Common myeloid progenitor, CD34-positive (primary cell): Measurements from ENCODE around the gene ITSN2.

Experiments
- CTCF ChIA-PET: fragments of 350-600 bp; sonication (Branson Sonifier 250); formaldehyde crosslinking; loops from one replicate; lab custom pipeline; 2021; ENCODE audit warnings: antibody characterized with exemption; lab: Charles Lee
- POLR2A ChIA-PET: fragments of 350-600 bp; sonication (Branson Sonifier 250); formaldehyde crosslinking; loops from one replicate; lab custom pipeline; 2021; ENCODE audit warnings: antibody characterized with exemption; lab: Charles Lee
- DNase-seq, 3 donors: peaks; one replicate each; pipeline versions ENCODE4 v3.0.0 to v3.0.0-alpha.2; 2013
- H3K27ac ChIP-seq, 2 experiments: 1 replicate in 1 of 2; 2 replicates in 1 of 2; pipeline ENCODE4 v1.7.0; 2013; ENCODE audit warnings: inconsistent platforms in 2 of 2, low read length in 2 of 2, mild to moderate bottlenecking in 2 of 2, low read depth in 1 of 2, moderate library complexity in 1 of 2; ENCODE audit not compliant: severe bottlenecking in 2 of 2, insufficient read depth in 1 of 2, poor library complexity in 1 of 2
- H3K27me3 ChIP-seq, 5 experiments: replicated peaks in 2 of 5; 1 replicate in 3 of 5; 2 replicates in 2 of 5; pipeline versions ENCODE4 v1.6.1 to v1.7.0; 2013; ENCODE audit warnings: low read length in 4 of 5, mild to moderate bottlenecking in 2 of 5, moderate library complexity in 2 of 5, inconsistent platforms in 1 of 5; ENCODE audit not compliant: insufficient read depth in 5 of 5, control insufficient read depth in 4 of 5
- H3K36me3 ChIP-seq, 4 experiments: 1 replicate in 2 of 4; 2 replicates in 2 of 4; pipeline versions ENCODE4 v1.6.1 to v1.7.0; 2013; ENCODE audit warnings: low read length in 3 of 4, control low read depth in 1 of 4, mild to moderate bottlenecking in 1 of 4; ENCODE audit not compliant: control insufficient read depth in 4 of 4, insufficient read depth in 4 of 4
- H3K4me1 ChIP-seq, 4 experiments: 1 replicate in 3 of 4; 2 replicates in 1 of 4; pipeline versions ENCODE4 v1.6.1 to v1.7.1; 2013; ENCODE audit warnings: low read length in 3 of 4, mild to moderate bottlenecking in 3 of 4, control low read depth in 1 of 4, inconsistent platforms in 1 of 4, moderate library complexity in 1 of 4; ENCODE audit not compliant: control insufficient read depth in 4 of 4, insufficient read depth in 4 of 4; ENCODE audit errors: control extremely low read depth in 1 of 4
- H3K4me3 ChIP-seq, 7 experiments: 1 replicate in 4 of 7; 2 replicates in 3 of 7; pipeline versions ENCODE4 v1.5.1 to v1.7.0; 2013; ENCODE audit warnings: mild to moderate bottlenecking in 7 of 7, low read length in 6 of 7, moderate library complexity in 6 of 7, inconsistent platforms in 2 of 7, low read depth in 2 of 7, control low read depth in 1 of 7; ENCODE audit not compliant: insufficient read depth in 4 of 7, control insufficient read depth in 1 of 7; ENCODE audit errors: extremely low read depth in 1 of 7
- H3K9me3 ChIP-seq, 5 experiments: 1 replicate in 4 of 5; 2 replicates in 1 of 5; pipeline versions ENCODE4 v1.6.1 to v1.7.1; 2013; ENCODE audit warnings: low read length in 4 of 5, mild to moderate bottlenecking in 2 of 5, inconsistent platforms in 1 of 5, low read depth in 1 of 5, moderate library complexity in 1 of 5; ENCODE audit not compliant: control insufficient read depth in 4 of 5, insufficient read depth in 2 of 5; ENCODE audit errors: control extremely low read depth in 1 of 5
- WGBS: methylation state at CpG from one replicate; pipeline ENCODE4 v1.1.5; 2013; ENCODE audit not compliant: insufficient coverage; 5-methylcytosine and 5-hydroxymethylcytosine counted together

Gene ITSN2

DNA sequence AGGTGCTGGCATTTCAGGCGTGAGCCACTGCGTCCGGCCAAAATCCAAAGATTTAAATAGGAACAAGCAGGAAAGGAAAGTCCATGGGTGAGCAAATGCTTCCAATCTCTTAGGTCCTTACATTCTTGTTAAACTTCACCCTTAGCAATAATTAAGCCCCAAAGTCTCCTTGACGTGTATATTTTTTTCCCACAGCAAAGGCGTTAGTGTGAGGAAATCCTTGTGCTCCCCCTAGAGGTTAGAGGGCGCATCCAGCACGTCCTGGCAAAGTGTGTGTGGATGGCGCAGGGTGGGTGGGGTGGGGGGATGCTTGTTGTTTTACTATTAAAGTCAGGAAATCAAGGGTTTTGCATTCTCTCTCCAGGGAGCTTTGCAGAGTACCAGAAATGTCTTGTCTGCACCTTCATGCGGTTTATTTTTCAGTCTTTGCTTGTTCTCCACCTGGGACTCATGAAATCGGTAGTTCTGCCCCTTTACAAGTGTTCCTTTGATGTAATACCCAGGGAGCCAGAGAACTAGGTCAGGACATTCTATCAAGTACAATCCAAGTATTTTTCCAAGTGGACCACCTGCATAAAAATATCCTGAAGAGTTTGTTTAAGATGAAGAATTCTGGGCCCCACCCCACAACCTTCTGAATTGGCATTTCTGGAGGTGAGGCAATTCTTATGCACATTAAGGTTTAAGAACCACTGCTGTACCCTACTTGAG is 22.2 kb upstream of the ITSN2 start:
- ChIA-PET POLR2A (no interaction called here), CTCF (interaction anchor here (1.4 to 1.6 kb wide), 2 partner anchors 73 to 84 kb away, joined by 3 to 4 read pairs; no protein-coding TSS in a partner anchor)
- WGBS = 57% methylated on average over 7 of the region's 10 CpGs
- no peaks in the 10 kb centered on the region for H3K9me3 ChIP-seq
- peak; percentile 69 to 85 (median 82) for DNase-seq
- H3K27me3 ChIP-seq = no peaks in the 10 kb centered on the region
- no peak overlapping the region for H3K27ac ChIP-seq
- no peaks in the 10 kb centered on the region for H3K36me3 ChIP-seq
- no peaks in the 10 kb centered on the region for H3K4me1 ChIP-seq
- no peak overlapping the region for H3K4me3 ChIP-seq

GRCh38 chr2:24380820-24381219 is 20.5 kb upstream of the ITSN2 start:
- CTCF ChIA-PET = interaction anchor here (1.4 kb wide), 1 partner anchor 82 kb away, joined by 3 read pairs; no protein-coding TSS in a partner anchor

GRCh38 chr2:24375349-24376087 is 15.2 kb upstream of the ITSN2 start:
- DNase-seq = no peak
- Histone ChIP-seq H3K4me1 (no peaks in the 10 kb centered on the region), H3K27me3 (no peaks in the 10 kb centered on the region), H3K27ac (no peak overlapping the region), H3K9me3 (no peaks in the 10 kb centered on the region), H3K4me3 (no peak overlapping the region), H3K36me3 (no peaks in the 10 kb centered on the region)
- 75% methylated on average over 4 of the region's 8 CpGs for WGBS
- POLR2A ChIA-PET = no interaction called here
- CTCF ChIA-PET = no interaction called here

More at GRCh38 chr2:24380820-24381219, 20.5 kb upstream of the ITSN2 start:
- Histone ChIP-seq H3K9me3 (no peaks in the 10 kb centered on the region), H3K36me3 (no peaks in the 10 kb centered on the region), H3K27me3 (no peaks in the 10 kb centered on the region), H3K4me1 (no peaks in the 10 kb centered on the region), H3K27ac (no peak overlapping the region), H3K4me3 (no peak overlapping the region)
- POLR2A ChIA-PET = no interaction called here
- WGBS = 100% methylated on average over 2 of the region's 2 CpGs
- DNase-seq = no peak

GRCh38 chr2:24374301-24374700 is 14.0 kb upstream of the ITSN2 start:
- no peaks in the 10 kb centered on the region for H3K36me3 ChIP-seq
- H3K4me1 ChIP-seq = no peaks in the 10 kb centered on the region
- ChIA-PET POLR2A (no interaction called here), CTCF (interaction anchor here (1.2 kb wide), 1 partner anchor 14 kb away, joined by 4 read pairs; the partner anchor contains the start of gene ITSN2)
- no peaks in the 10 kb centered on the region for H3K9me3 ChIP-seq
- H3K27me3 ChIP-seq = no peaks in the 10 kb centered on the region
- no peak for DNase-seq
- H3K4me3 ChIP-seq = no peak overlapping the region
- 63% methylated on average over 3 of the region's 4 CpGs for WGBS
- no peak overlapping the region for H3K27ac ChIP-seq

DNA sequence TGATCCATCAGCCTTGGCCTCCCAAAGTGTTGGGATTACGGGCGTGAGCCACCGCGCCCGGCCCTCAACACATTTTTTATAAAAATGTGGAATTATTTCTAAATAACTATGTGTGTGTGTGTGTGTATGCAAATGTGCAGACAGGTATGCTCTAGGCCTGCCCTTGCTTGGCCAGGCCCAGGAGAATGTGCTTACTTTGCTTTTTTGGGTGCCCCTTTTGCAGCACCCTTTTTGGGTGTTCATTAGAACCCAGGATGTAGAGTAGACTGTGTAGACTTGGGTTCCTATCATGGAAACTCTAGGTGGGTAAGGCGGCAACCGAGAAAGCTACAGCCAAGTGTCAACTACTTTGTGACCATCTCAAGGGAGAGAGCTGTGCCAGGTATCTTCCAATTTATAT is 11.7 kb upstream of the ITSN2 start:
- POLR2A ChIA-PET = no interaction called here
- Histone ChIP-seq H3K4me1 (no peaks in the 10 kb centered on the region), H3K36me3 (no peaks in the 10 kb centered on the region), H3K27ac (no peak overlapping the region), H3K4me3 (no peak overlapping the region), H3K27me3 (no peaks in the 10 kb centered on the region), H3K9me3 (no peaks in the 10 kb centered on the region)
- WGBS = 94% methylated on average over 2 of the region's 7 CpGs
- CTCF ChIA-PET = no interaction called here
- DNase-seq = no peak

GRCh38 chr2:24365826-24366225 is 5.5 kb upstream of the ITSN2 start:
- Histone ChIP-seq H3K36me3 (no peaks in the 10 kb centered on the region), H3K4me1 (peaks cover 0 to 19% (median 14%) of the 10 kb centered on the region in 4 experiments), H3K27ac (no peak overlapping the region), H3K9me3 (no peaks in the 10 kb centered on the region), H3K27me3 (no peaks in the 10 kb centered on the region), H3K4me3 (no peak overlapping the region)
- ChIA-PET CTCF (no interaction called here), POLR2A (no interaction called here)
- 50% methylated on average over 4 of the region's 5 CpGs for WGBS
- no peak for DNase-seq

GRCh38 chr2:24365051-24365450 is 4.7 kb upstream of the ITSN2 start:
- H3K36me3 ChIP-seq = no peaks in the 10 kb centered on the region
- CTCF ChIA-PET = no interaction called here
- H3K27me3 ChIP-seq = no peaks in the 10 kb centered on the region
- POLR2A ChIA-PET = no interaction called here
- peak; percentile 51 to 85 (median 81) for DNase-seq
- no peak overlapping the region for H3K27ac ChIP-seq
- H3K4me3 ChIP-seq = peak overlapping the region in 2 of 7 experiments; percentile 6 to 13
- 4% methylated on average over 4 of the region's 7 CpGs for WGBS
- no peaks in the 10 kb centered on the region for H3K9me3 ChIP-seq
- H3K4me1 ChIP-seq = peaks cover 0 to 22% (median 16%) of the 10 kb centered on the region in 4 experiments
